ENCODE results near the gene IFITM5.
"Not testable (repeated sequence)": the region's sequence is repeated elsewhere in the genome, so short reads cannot be mapped to it uniquely, and the experiment has no call there.

The IFITM5 gene

DNA sequence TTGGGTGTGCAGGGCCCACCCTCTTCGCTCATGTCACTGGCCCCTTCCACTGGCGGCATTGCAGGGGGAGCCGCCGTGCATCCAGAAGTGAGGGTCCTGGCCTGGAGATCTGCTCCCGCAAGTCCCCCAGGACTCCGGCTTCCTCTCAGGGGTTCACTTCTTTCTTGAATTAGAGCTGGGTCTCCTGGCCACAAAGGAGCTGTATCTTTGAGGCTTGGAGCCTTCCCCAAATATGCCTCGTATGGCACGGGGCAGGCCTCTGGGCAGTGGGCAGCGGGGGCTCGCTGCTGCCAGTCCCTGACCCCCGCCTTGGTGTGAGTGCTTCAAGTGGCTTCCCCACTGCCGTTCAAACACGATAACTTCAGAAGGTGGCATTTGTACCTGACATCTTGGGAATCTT, 28.7 kb upstream of the IFITM5 start:
- DNase-seq (ENCODE audit: low read depth), result no peak

DNA sequence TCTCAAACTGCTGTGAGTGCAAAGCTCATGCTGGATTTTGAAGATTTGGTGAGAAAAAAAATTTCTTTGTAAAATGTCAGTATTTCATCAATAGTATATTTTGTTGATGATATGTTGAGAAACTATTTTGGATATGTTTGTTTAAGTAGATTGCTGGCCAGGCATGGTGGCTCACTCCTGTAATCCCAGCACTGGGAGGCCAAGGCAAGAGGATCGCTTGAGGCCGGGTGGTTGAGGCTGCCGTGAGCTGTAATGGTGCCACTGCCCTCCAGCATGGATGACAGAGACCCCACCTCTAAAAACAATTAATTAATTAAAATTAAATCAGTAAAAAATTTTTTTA, 28.2 kb upstream of the IFITM5 start:
- no peak for DNase-seq (ENCODE audit: low read depth)

DNA sequence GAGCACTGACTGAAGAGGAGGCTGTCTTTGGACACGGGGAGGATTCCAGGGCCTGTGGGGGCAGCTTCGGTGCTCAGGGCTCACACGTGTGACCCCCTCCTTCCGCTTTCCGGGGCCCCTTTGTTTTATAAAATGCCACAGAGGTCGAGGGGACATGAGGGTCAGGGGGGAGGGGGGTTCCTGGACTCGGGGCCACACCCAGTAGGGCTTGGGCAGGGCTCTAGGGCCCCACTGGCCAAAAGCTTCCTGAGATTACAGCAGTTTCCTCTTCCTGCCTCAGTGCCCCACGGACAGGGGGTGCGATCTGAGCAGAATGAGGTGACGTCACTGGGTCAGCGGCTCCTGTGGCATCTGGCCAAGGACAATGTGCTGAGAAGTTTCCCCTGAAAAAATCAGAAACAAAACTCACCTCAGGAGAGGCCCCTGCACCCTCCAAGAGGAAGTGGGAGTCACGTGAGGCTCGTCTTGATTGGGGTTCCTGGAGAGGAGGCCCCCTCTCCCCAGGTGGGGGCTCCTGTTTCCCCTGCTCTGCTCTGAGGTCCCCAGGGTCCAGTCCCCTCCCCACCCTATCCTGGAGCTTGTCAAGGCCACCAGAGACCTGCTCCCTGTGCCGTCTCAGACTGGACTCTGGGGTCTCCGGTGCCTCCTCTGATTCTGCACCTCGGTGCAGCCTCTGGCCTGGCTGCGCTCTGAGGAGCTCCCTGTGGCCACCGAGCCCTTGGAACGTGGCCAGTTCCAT, 27.7 kb upstream of the IFITM5 start:
- DNase-seq (ENCODE audit: low read depth), result peak; percentile 83

DNA sequence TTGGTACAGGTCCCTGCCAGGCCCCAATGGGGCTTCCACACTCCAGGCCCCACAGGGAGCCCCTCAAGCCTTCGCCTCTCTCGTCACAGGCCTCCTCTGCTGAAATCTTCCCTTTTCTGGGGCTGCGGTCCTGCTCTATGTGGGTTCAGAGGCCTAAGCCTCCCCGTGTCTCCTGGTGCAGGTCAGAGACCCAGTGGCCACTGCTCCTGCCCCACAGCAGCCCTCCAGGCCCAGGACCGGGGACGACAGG, 27.2 kb upstream of the IFITM5 start:
- no peak for DNase-seq (ENCODE audit: low read depth)

DNA sequence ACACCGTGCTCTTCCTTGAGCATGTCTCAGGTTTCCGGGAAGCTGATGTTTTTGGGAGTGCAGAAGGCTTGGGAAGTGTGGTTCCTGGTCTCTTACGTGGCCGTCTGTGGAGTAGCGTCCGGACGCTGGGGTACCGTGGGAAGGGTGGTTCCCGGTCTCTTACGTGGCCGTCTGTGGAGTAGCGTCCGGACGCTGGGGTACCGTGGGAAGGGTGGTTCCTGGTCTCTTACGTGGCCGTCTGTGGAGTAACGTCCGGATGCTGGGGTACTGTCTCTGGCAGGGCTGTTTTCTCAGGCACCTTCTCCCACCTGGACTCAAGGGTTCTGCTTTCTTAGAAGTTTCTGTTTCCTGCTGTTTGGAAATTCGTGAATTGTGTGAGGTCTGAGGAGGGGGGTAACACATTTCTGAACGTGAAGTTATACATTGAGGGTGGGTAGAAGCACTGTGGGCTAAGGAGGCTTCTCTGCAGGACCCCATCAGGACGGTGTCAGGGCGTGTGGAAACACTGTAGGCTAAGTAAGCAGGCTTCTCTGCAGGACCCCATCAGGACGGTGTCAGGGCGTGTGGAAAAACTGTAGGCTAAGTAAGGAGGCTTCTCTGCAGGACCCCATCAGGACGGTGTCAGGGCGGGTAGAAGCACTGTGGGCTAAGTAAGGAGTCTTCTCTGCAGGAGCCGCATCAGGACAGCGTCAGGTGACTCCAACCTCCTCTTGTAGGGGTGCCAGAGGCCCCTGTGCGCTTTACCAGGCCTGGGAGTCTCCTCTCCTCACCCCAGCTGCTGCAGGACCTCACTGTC, 26.7 kb upstream of the IFITM5 start:
- no peak for DNase-seq (ENCODE audit: low read depth)

DNA sequence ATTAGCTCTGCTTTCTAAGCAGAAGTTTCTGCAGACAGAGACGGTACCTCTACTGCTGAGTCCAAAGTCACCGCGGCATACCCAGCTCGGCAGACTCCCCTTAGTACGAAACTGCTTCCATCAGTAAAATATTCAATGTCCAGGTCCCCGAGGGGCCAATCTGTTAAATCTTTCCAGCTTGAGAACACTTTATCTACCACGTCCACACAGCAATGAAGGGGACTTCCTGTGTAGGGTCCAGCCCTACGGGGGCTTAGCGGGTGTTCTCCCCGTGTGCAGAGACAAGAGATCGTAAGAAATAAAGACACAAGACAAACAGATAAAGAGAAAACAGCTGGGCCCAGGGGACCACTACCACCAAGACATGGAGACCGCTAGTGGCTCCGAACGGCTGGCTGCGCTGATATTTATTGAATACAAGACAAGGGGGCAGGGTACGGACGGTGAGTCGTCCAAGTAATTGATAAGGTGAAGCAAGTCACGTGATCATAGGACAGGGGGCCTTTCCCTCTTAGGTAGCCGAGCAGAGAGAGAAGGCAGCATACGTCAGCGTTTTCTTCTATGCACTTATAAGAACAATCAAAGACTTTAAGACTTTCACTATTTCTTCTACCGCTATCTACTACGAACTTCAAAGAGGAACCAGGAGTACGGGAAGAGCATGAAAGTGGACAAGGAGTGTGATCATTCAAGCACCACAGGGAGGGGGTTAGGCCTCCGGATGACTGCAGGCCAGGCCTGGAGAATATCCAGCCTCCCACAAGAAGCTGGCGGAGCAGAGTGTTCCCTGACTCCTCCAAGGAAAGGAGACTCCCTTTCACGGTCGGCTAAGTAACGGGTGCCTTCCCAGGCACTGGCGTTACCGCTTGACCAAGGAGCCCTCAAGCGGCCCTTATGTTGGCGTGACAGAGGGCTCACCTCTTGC, 25.5 kb upstream of the IFITM5 start:
- DNase-seq (ENCODE audit: low read depth), result not testable (repeated sequence)

DNA sequence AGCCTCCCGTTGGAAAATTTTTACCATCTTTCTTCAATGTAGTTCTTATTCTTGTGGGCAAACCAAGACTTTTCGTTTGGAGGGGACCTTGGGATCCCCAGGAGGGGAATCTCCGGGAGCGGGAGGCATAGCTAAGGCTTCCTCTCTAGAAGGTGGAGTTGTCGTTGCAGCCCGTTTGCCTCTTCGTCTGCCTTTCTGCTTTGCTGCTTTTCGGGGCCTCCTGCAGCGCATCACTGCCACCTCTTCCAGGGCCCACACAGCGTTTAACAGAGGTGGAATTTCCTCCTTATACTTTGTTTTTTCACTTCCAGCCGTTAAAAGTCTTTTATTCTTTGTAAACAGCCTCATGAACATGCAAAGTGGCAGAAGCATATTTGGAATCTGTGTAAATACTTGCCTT, 24.8 kb upstream of the IFITM5 start:
- no peak for DNase-seq (ENCODE audit: low read depth)

DNA sequence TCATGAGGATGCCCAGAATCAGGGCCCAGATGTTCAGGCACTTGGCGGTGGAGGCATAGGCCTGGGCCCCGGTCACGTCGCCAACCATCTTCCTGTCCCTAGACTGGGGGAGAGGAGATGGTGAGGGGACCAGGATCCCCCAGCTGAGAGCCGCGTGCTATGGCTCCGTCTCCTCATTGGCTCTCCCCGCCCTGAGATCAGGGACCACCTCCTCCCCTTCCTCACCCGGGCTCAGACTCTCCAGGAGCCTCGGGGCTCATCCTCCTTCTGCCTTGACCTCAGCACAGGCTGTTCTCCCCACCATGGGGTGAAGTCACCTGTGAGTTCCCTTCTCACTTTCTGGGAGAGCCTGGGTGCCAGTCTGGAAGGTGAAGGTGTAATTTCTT, 20.6 kb upstream of the IFITM5 start:
- DNase-seq (ENCODE audit: low read depth), result not testable (repeated sequence)

DNA sequence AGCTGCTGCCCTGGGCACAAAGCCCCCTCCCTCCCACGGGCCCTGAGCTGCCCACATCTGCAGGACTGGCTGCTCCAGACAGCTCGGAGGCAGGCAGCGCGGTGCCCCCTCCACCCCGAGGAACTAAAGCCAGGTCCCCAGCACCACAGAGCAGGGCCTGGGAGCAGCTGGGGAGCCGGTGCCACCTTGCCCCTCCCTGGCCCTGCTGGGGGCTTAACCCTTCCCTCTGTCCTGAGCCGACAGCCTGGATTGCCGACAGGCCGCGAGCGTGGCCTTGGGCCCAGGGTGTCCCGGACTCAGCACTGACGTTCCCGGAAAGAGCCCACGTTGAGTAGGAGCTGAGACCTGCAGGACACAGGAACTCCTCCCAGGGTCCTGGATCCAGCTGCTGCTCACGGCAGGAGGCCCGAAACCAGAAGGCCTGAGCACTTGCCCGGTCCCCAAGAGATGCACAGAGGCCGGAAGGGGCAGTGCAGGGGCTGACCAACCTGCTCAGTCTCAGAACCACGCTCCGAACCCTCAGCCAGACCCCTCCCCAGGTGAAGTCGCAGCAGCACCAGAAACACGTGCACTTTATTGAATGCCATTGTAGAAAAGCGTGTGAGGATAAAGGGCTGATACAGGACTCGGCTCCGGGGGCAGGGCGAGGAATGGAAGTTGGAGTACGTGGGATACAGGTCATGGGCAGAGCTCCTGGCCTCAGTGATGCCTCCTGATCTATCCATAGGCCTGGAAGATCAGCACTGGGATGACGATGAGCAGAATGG, 20.0 kb upstream of the IFITM5 start:
- DNase-seq (ENCODE audit: low read depth), result not testable (repeated sequence)

DNA sequence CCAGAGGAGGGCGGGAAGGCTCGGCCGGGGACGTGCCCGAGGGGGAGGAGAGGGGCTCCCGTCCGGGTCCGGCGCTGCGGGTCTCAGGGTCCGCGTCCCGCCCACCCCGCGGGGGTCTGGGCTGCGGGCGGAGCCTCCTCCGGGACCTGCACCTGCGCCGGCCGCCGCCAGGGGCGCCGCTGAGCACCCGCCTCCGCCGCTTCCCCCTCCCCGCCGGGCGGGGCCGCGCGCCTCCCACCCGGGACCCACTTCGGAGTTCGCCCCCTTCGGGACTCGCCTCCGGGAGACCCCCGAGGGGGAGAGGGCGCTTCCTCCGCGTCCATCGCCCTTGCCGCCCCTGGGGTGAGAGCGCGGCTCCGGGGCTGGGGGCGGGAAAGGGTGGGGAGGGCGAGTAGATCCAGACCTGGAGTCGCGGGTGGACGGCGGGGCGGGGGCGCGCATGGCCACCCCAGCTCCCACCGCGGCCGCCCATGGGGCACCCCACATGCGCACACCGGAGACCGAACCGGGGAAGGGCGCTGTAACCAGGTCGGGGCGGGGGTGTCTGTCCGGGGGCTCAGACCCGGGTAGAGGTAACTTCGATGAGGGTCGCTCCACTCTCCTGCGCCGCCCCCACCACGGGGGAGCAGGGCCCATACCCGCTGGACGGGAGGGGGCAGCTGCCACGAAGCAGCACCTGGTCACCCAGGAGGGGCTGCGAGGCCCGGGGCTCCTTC, 19.2 kb upstream of the IFITM5 start:
- DNase-seq (ENCODE audit: low read depth), result not testable (repeated sequence)

DNA sequence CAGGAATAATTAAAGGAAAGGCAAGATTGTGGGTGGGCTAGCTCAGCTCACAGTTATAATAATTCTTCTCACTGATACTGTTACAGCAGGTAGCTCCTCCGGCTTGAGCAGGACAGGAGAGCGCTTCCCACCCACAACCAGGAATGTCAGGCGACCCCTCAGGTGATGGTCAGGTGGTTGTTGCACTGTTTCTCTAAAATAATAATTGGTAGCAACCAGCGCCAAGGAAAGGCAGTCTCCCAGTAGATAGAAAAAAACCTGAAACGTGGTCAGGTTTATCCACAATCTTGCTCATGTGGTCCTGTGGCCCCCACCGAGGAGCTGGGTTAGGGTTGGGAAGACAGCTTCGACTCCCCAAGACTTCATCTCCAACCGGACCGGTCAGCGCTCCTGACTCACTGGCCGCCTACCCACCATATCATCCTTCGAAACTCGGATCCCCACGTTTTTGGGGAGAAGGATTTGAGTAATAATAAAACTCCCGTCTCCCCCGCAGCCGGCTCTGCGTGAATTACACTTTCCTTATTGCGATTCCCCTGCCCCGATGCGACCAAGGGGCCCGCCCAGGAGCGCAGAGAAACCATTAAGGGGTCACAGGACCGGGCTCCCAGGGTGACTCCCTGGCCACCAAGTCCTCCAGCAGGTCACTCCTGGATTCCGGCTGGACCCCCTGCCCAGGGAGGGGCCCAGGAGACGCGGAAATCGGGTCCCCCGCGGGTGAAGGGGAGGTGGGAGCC, 18.5 kb upstream of the IFITM5 start:
- not testable (repeated sequence) for DNase-seq (ENCODE audit: low read depth)

DNA sequence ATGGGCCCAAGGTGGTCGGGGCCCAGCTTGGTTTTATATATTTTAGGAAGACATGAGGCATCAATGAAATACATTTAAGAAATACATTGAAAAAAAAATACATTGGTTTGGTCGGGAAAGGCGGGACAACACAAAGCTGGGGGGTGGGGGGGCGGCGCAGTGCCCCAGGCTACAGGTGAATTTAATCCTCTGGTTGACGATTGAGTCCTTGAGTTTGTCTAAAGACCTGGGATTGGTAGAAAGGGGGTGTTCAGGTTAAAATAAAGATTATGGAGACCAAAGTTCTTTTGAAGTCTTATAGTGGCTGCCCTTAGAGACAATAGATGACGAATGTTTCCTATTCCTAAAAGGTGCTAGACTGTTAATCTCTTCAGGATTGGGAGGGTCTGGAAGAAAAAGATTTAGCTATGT, 17.6 kb upstream of the IFITM5 start:
- no peak for DNase-seq (ENCODE audit: low read depth)

DNA sequence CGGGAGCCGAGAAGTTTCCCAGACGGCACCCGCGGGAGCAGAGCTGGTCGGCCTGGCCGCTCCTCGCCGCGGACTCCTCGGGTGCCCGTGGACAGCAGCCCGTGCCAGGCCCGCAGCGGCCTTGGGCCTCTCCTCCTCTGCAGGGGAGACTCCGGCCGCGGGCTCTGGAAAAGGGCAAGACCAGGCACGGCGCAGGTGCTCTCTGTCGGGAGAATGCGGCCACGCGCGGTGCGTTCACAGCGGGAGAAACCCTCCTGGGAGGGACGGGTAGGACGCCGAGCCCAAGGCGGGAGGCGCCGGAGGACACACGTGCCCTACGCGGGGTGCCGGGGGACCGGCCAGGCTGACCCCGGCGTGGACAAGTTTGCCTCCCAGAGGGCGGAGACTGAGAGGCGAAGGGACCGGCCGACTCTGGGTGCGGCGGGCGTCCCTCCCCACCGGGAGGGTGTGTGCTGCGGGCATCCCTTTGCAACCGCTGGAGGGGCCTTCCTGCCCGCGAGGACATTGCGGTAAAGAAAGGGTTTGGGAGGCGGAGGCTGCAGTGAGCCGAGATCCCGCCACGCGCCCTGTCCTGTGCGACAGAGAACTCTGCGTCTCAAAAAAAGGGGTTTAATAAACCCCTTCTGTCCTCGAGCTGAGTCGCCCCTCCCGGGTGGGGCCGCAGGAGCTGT, 16.8 kb upstream of the IFITM5 start:
- no peak for DNase-seq (ENCODE audit: low read depth)

DNA sequence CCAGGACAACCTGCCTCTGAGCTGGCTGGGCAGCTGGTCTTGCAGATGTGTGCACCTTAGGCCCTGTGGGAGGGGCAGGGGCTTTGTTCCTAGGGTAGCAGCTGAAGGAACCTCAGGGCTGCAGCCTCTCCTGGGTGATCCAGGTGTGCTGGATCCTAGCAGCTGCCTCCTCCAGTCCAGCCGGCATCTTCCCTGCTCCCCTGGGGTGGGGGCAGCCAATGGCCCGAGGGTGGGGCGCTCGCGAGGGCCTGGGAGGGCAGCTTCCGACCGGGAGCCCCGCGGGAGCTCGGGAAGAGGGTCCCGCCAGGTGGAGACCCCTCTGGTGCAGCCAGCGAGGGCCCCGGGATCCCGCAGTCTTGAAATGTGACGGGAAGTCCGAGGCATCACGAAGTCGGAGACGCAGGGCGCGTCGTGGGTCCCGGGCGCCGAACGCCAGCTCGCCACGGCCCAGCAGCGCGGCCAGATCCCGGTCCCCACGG, 16.2 kb upstream of the IFITM5 start:
- DNase-seq (ENCODE audit: low read depth), result no peak

DNA sequence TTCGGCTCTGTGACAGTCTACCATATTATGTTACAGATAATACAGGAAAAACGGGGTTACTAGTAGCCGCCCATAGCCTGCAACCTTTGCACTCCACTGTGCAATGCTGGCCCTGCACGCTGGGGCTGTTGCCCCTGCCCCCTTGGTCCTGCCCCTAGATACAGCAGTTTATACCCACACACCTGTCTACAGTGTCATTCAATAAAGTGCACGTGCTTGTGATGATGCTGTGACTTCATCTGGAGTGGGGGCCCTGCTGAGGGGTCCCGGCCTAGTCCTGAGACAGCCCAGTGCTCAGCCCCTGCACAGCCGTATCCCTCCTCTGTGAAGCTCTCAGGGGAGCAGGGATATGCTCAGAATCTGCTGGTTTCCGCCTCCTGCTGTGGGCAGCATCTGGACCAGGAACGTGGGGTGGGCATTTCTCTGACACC, 15.7 kb upstream of the IFITM5 start:
- DNase-seq (ENCODE audit: low read depth), result no peak

DNA sequence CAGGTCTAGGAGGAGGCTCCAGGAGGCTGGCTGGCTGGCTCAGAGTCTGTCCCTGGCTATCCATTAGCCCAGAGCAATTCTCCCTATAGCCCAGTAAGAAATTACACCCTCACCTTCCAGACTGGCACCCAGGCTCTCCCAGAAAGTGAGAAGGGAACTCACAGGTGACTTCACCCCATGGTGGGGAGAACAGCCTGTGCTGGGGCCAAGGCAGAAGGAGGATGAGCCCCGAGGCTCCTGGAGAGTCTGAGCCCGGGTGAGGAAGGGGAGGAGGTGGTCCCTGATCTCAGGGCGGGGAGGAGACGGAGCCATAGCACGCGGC, 15.2 kb upstream of the IFITM5 start:
- DNase-seq (ENCODE audit: low read depth), result not testable (repeated sequence)

DNA sequence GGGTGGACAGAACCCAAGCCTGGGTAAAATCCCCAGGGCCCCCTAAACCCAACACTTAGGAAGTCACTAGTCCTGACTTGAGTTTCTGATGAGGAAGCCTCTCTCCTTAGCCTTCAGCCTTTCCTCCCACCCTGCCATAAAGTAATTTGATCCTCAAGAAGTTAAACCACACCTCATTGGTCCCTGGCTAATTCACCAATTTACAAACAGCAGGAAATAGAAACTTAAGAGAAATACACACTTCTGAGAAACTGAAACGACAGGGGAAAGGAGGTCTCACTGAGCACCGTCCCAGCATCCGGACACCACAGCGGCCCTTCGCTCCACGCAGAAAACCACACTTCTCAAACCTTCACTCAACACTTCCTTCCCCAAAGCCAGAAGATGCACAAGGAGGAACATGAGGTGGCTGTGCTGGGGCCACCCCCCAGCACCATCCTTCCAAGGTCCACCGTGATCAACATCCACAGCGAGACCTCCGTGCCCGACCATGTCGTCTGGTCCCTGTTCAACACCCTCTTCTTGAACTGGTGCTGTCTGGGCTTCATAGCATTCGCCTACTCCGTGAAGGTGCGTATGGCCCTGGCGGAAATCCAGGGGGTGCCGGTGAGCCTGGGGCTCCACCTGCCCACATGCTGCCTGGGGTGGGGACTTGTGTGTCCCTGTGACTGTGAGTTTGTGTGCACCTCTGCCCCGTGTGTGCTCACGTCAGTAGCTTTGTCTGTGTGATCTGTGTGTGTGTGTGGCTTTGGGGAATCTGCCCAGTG, 14.6 kb upstream of the IFITM5 start, which contains the start of gene IFITM1:
Gene IFITM1 (plus strand): TSS at position 254 of the 767 bp plus-strand sequence. CDS start 131 bp downstream, at position 385.
- no peak for DNase-seq (ENCODE audit: low read depth)

DNA sequence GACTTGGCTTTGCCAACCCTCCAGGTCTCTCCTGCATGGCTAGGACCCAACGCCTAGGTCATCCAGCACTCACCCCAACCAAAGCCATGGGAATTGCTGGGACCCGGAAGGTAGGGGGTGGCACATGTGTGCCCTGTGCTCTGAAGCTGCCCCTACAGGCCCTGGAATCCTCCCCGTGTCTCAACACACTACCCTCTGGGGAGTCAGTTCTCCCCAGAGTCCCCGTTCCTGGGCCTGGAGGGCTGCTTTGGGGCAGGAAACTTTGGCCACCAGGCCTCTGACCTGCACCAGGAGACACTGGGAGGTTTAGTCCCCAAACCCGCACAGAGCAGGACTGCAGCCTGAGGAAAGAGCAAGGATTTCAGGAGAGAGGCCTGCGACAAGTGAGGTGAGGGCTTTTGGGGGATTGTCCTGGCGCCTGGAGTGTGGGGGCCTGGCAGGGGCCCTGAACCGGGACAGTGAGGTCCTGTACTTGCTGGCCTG, 14.0 kb upstream of the IFITM5 start:
- DNase-seq (ENCODE audit: low read depth), result no peak

All from CMK (cell line).